ENCODE measurements around the gene CIT.
"Not testable (repeated sequence)": the region's sequence is repeated elsewhere in the genome, so short reads cannot be mapped to it uniquely, and the experiment has no call there.

CIT gene

GRCh38 chr12:119665164-119665929, 211.8 kb downstream of the CIT start:
- Mint-ChIP-seq H3K36me3 (peaks cover 26% of the 10 kb centered on the region), H3K4me3 (no peak overlapping the region), H3K9me3 (no peaks in the 10 kb centered on the region), H3K4me1 (peaks cover 29% of the 10 kb centered on the region), H3K27ac (no peak overlapping the region)
- DNase-seq (ENCODE audit: low spot score in 2 of 2) (no peak), ATAC-seq (no peak)

GRCh38 chr12:119664642-119665041, 212.5 kb downstream of the CIT start:
- DNase-seq (ENCODE audit: low spot score in 2 of 2), result no peak
- ATAC-seq, result no peak
- peaks cover 19% of the 10 kb centered on the region for H3K36me3 Mint-ChIP-seq
- H3K9me3 Mint-ChIP-seq, result no peaks in the 10 kb centered on the region
- no peak overlapping the region for H3K4me3 Mint-ChIP-seq
- no peak overlapping the region for H3K27ac Mint-ChIP-seq
- peaks cover 29% of the 10 kb centered on the region for H3K4me1 Mint-ChIP-seq

DNA sequence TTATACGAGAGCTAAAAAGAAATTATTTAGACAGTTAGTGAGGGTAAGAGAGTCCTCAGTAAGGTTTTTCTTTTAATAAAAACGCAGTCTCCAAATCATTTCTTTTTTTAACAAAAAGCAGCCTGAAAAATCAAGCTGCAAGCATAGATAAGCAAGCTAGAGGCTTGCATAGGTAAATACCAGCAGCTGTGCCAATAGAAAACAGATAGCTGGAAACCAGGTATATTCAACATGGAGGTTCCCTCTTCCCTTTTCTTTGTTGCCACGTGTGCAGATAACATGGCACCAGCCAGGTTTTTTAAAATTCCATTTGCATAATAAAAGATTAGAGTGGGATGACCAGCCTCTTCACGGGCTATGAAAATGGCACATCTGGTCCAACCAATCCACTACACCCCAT, 215.2 kb downstream of the CIT start:
- Mint-ChIP-seq H3K27ac (no peak overlapping the region), H3K4me3 (no peak overlapping the region), H3K9me3 (no peaks in the 10 kb centered on the region), H3K36me3 (no peaks in the 10 kb centered on the region), H3K4me1 (peaks cover 20% of the 10 kb centered on the region)
- ATAC-seq, result no peak
- no peak for DNase-seq (ENCODE audit: low spot score in 2 of 2)

- ATAC-seq (peak; percentile 76), DNase-seq (ENCODE audit: low spot score in 2 of 2) (no peak)
- Mint-ChIP-seq H3K4me1 (peaks cover 9% of the 10 kb centered on the region), H3K27ac (peak overlapping the region; percentile 27), H3K4me3 (no peak overlapping the region), H3K36me3 (no peaks in the 10 kb centered on the region), H3K9me3 (no peaks in the 10 kb centered on the region)
Measured at GRCh38 chr12:119660076-119660475, 217.0 kb downstream of the CIT start.

GRCh38 chr12:119659289-119659897, 217.7 kb downstream of the CIT start:
- H3K4me3 Mint-ChIP-seq, result no peak overlapping the region

DNA sequence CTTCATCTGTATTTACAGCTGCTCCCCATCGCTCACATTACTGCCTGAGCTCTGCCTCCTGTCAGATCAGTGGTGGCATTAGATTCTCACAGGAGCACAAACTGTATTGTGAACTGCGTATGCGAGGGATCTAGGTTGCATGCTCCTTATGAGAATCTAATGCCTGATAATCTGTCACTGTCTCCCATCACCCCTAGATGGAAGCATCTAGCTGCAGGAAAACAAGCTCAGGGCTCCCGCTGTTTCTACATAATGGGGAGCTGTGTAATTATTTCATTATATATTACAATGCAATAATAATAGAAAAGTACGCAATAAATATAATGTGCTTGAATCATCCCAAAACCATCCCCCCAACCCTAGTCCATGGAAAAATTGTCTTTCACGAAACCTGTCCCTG, 219.0 kb downstream of the CIT start:
- DNase-seq (ENCODE audit: low spot score in 2 of 2); H3K36me3 Mint-ChIP-seq; H3K4me1 Mint-ChIP-seq; ATAC-seq; H3K9me3 Mint-ChIP-seq; H3K4me3 Mint-ChIP-seq; H3K27ac Mint-ChIP-seq: not testable (repeated sequence)

More at GRCh38 chr12:119659289-119659897, 217.7 kb downstream of the CIT start:
- Mint-ChIP-seq H3K4me1 (peaks cover 9% of the 10 kb centered on the region), H3K9me3 (no peaks in the 10 kb centered on the region), H3K36me3 (no peaks in the 10 kb centered on the region), H3K27ac (no peak overlapping the region)
- ATAC-seq (no peak), DNase-seq (ENCODE audit: low spot score in 2 of 2) (peak in 1 of 2 donors; percentile 17)

DNA sequence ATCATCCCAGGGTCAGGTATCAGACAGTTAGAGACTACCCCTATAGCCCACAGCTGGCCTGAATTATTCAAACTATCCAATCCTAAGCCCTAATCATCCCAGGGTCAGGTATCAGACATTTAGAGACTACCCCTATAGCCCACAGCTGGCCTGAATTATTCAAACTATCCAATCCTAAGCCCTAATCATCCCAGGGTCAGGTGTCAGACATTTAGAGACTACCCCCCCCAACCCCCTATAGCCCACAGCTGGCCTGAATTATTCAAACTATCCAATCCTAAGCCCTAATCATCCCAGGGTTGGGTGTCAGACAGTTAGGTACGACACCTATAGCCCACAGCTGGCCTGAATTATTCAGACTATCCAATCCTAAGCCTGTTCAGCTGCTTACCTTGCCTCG, 220.1 kb downstream of the CIT start:
- not testable (repeated sequence) for H3K27ac Mint-ChIP-seq; H3K4me1 Mint-ChIP-seq; H3K4me3 Mint-ChIP-seq; DNase-seq (ENCODE audit: low spot score in 2 of 2); H3K9me3 Mint-ChIP-seq; H3K36me3 Mint-ChIP-seq; ATAC-seq

GRCh38 chr12:119652665-119653064, 224.5 kb downstream of the CIT start:
- Mint-ChIP-seq H3K4me1 (no peaks in the 10 kb centered on the region), H3K36me3 (no peaks in the 10 kb centered on the region), H3K9me3 (peaks cover 6% of the 10 kb centered on the region), H3K27ac (no peak overlapping the region), H3K4me3 (no peak overlapping the region)
- peak; percentile 48 for ATAC-seq
- no peak for DNase-seq (ENCODE audit: low spot score in 2 of 2)

- H3K36me3 Mint-ChIP-seq, result no peaks in the 10 kb centered on the region
- no peak overlapping the region for H3K27ac Mint-ChIP-seq
- DNase-seq (ENCODE audit: low spot score in 2 of 2), result no peak
- no peak for ATAC-seq
- H3K4me1 Mint-ChIP-seq, result no peaks in the 10 kb centered on the region
- no peak overlapping the region for H3K4me3 Mint-ChIP-seq
- peaks cover 6% of the 10 kb centered on the region for H3K9me3 Mint-ChIP-seq
Measured at GRCh38 chr12:119649202-119649808, 227.8 kb downstream of the CIT start.

- no peak overlapping the region for H3K27ac Mint-ChIP-seq
- no peaks in the 10 kb centered on the region for H3K4me1 Mint-ChIP-seq
- ATAC-seq, result no peak
- H3K4me3 Mint-ChIP-seq, result no peak overlapping the region
- H3K9me3 Mint-ChIP-seq, result no peaks in the 10 kb centered on the region
- no peak for DNase-seq (ENCODE audit: low spot score in 2 of 2)
- H3K36me3 Mint-ChIP-seq, result no peaks in the 10 kb centered on the region
Measured at GRCh38 chr12:119645535-119646059, 231.5 kb downstream of the CIT start.

- Mint-ChIP-seq H3K9me3 (no peaks in the 10 kb centered on the region), H3K27ac (no peak overlapping the region), H3K36me3 (no peaks in the 10 kb centered on the region), H3K4me3 (no peak overlapping the region), H3K4me1 (no peaks in the 10 kb centered on the region)
- ATAC-seq, result no peak
- DNase-seq (ENCODE audit: low spot score in 2 of 2), result no peak
Measured at GRCh38 chr12:119644930-119645329, 232.2 kb downstream of the CIT start.

GRCh38 chr12:119642986-119643385, 234.1 kb downstream of the CIT start:
- no peaks in the 10 kb centered on the region for H3K4me1 Mint-ChIP-seq
- DNase-seq (ENCODE audit: low spot score in 2 of 2) (no peak), ATAC-seq (no peak)
- no peaks in the 10 kb centered on the region for H3K9me3 Mint-ChIP-seq
- H3K27ac Mint-ChIP-seq, result no peak overlapping the region
- H3K36me3 Mint-ChIP-seq, result no peaks in the 10 kb centered on the region
- H3K4me3 Mint-ChIP-seq, result no peak overlapping the region
